Stimulated activated CD4-positive, alpha-beta T cell treated with anti-CD3 and anti-CD28 coated beads, TNF-alpha, amount 100 ng/mL, for 48 hours (primary cell): ENCODE results near the gene TCEAL5.
"Not testable (repeated sequence)": the region's sequence is repeated elsewhere in the genome, so short reads cannot be mapped to it uniquely, and the experiment has no call there.

ENCODE experiments used
- DNase-seq, 3 donors: peaks; one replicate each; pipeline ENCODE4 v3.0.0-alpha.2; 2020; ENCODE audit warnings: low read depth in 3 of 3

TCEAL5 gene

GRCh38 chrX:103234869-103235268 is 41.7 kb downstream of the TCEAL5 start:
- no peak for DNase-seq

- no peak for DNase-seq
Observed at GRCh38 chrX:103233263-103233662, 43.3 kb downstream of the TCEAL5 start.

DNA sequence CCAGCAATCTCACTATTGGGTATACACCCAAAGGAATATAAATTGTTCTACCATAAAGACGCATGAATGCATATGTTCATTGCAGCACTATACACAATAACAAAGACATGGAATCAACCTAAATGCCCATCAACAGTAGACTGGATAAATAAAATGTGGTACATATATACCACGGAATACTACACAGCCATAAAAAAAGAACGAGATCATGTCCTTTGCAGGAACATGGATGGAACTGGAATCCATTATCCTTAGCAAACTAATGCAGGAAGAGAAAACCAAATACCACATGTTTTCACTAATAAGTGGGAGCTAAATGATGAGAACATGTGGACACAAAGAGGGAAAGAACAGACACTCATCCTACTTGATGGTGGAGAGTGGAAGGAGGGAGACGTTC is 50.6 kb downstream of the TCEAL5 start:
- DNase-seq: not testable (repeated sequence)
